Breast epithelium (tissue), 4 donors: Measurements from ENCODE around the gene NTSR1. TPM values are rescaled to one million over a fixed set of nuclear protein-coding genes. Genes with fewer than 3 reads are reported as not detected.

Experiments
- DNase-seq, 2 donors: peaks; one replicate each; pipeline ENCODE4 v3.0.0-alpha.2; 2019; ENCODE audit warnings: low spot score in 2 of 2
- H3K27ac ChIP-seq, 2 donors: fragments of 200-600 bp; sonication (generic) in 1 of 2; one replicate each; pipeline ENCODE4 v1.5.1; 2016 to 2019; ENCODE audit warnings: mild to moderate bottlenecking in 1 of 2
- H3K27me3 ChIP-seq, 2 donors: fragments of 200-600 bp; sonication (generic) in 1 of 2; one replicate each; pipeline versions ENCODE4 v1.5.1 to v1.6.0; 2017 to 2019; ENCODE audit warnings: control low read depth in 1 of 2, mild to moderate bottlenecking in 1 of 2
- H3K36me3 ChIP-seq: fragments of 200-600 bp; one replicate; pipeline ENCODE4 v1.5.1; 2019
- H3K4me1 ChIP-seq, 2 donors: fragments of 200-600 bp; sonication (generic); one replicate each; pipeline ENCODE4 v1.5.1; 2016 to 2019; ENCODE audit warnings: control low read depth in 1 of 2
- H3K4me3 ChIP-seq, 3 donors: fragments of 200-600 bp; sonication (generic); 1 replicate in 2 of 3; 2 replicates in 1 of 3; pipeline ENCODE4 v1.5.1; 2016 to 2019; ENCODE audit warnings: mild to moderate bottlenecking in 3 of 3, moderate library complexity in 2 of 3
- H3K9me3 ChIP-seq, 2 donors: fragments of 200-600 bp; sonication (generic) in 1 of 2; one replicate each; pipeline ENCODE4 v1.5.1; 2016 to 2019; ENCODE audit warnings: control low read depth in 1 of 2
- POLR2A ChIP-seq: fragments of 450-650 bp; IDR thresholded peaks from one replicate; pipeline ENCODE4 v1.6.1; 2016; ENCODE audit warnings: antibody characterized with exemption, mild to moderate bottlenecking, moderate library complexity
- POLR2AphosphoS5 ChIP-seq, 3 donors: sonication (generic); formaldehyde crosslinking; IDR thresholded peaks; one replicate each; pipeline ENCODE4 v1.6.1; 2017; ENCODE audit warnings: antibody characterized with exemption in 3 of 3
- intact Hi-C: fragments of 100-400 bp; cut with DNase I; formaldehyde crosslinking; loops from one replicate; pipeline ENCODE4 v1.15.1; 2023; ENCODE audit warnings: low total_unique reads
- total RNA-seq, 3 donors: library from RNA; depleted of rRNA; stranded (reverse); fragments of >200 nt; gene quantifications; one replicate each; pipeline ENCODE4 v1.1.0, GENCODE V29; 2016
- TF ChIP-seq, protein P1 (sequence below), 3 donors: fragments of 450-650 bp; IDR thresholded peaks; one replicate each; pipeline ENCODE4 v1.5.1; 2016 to 2017; ENCODE audit warnings: antibody characterized with exemption in 3 of 3, mild to moderate bottlenecking in 3 of 3, moderate library complexity in 3 of 3

The NTSR1 gene
- total RNA-seq, 3 donors from 2014 or later: under 0.01 TPM; not detected in 2

GRCh38 chr20:62766071-62766450, 57.4 kb downstream of the NTSR1 start:
- TF ChIP-seq POLR2AphosphoS5 (IDR thresholded peaks at IDR 0.05) (no peak), POLR2A (no peak)
- TF ChIP-seq, protein P1, sequence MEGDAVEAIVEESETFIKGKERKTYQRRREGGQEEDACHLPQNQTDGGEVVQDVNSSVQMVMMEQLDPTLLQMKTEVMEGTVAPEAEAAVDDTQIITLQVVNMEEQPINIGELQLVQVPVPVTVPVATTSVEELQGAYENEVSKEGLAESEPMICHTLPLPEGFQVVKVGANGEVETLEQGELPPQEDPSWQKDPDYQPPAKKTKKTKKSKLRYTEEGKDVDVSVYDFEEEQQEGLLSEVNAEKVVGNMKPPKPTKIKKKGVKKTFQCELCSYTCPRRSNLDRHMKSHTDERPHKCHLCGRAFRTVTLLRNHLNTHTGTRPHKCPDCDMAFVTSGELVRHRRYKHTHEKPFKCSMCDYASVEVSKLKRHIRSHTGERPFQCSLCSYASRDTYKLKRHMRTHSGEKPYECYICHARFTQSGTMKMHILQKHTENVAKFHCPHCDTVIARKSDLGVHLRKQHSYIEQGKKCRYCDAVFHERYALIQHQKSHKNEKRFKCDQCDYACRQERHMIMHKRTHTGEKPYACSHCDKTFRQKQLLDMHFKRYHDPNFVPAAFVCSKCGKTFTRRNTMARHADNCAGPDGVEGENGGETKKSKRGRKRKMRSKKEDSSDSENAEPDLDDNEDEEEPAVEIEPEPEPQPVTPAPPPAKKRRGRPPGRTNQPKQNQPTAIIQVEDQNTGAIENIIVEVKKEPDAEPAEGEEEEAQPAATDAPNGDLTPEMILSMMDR (IDR thresholded peaks at IDR 0.05): no peak
- peaks cover 0 to 8% of the 10 kb centered on the region in 2 donors for H3K4me1 ChIP-seq
- no peak for DNase-seq
- H3K27me3 ChIP-seq: peaks cover 4 to 40% of the 10 kb centered on the region in 2 donors
- H3K27ac ChIP-seq: no peak overlapping the region
- no peaks in the 10 kb centered on the region for H3K36me3 ChIP-seq
- intact Hi-C loops: no loop called here
- no peaks in the 10 kb centered on the region for H3K9me3 ChIP-seq
- no peak overlapping the region for H3K4me3 ChIP-seq

- intact Hi-C loops: no loop called here
- Histone ChIP-seq H3K4me3 (no peak overlapping the region), H3K27me3 (peaks cover 4 to 45% of the 10 kb centered on the region in 2 donors), H3K9me3 (no peaks in the 10 kb centered on the region), H3K4me1 (peaks cover 0 to 8% of the 10 kb centered on the region in 2 donors), H3K27ac (no peak overlapping the region), H3K36me3 (no peaks in the 10 kb centered on the region)
- no peak for TF ChIP-seq POLR2A
- no peak for TF ChIP-seq POLR2AphosphoS5 (IDR thresholded peaks at IDR 0.05)
- TF ChIP-seq, protein P1 (IDR thresholded peaks at IDR 0.05): no peak
- peak in 1 of 2 donors; percentile 52 for DNase-seq
Measured at GRCh38 chr20:62766716-62767115, 58.1 kb downstream of the NTSR1 start.

GRCh38 chr20:62768234-62768546, 59.6 kb downstream of the NTSR1 start:
- peaks cover 0 to 8% of the 10 kb centered on the region in 2 donors for H3K4me1 ChIP-seq
- no peaks in the 10 kb centered on the region for H3K36me3 ChIP-seq
- H3K4me3 ChIP-seq: no peak overlapping the region
- no peaks in the 10 kb centered on the region for H3K9me3 ChIP-seq
- TF ChIP-seq, protein P1 (IDR thresholded peaks at IDR 0.05): no peak
- TF ChIP-seq POLR2A: no peak
- no peak for TF ChIP-seq POLR2AphosphoS5 (IDR thresholded peaks at IDR 0.05)
- intact Hi-C loops: no loop called here
- H3K27me3 ChIP-seq: peaks cover 4 to 46% of the 10 kb centered on the region in 2 donors
- H3K27ac ChIP-seq: no peak overlapping the region
- DNase-seq: no peak

DNA sequence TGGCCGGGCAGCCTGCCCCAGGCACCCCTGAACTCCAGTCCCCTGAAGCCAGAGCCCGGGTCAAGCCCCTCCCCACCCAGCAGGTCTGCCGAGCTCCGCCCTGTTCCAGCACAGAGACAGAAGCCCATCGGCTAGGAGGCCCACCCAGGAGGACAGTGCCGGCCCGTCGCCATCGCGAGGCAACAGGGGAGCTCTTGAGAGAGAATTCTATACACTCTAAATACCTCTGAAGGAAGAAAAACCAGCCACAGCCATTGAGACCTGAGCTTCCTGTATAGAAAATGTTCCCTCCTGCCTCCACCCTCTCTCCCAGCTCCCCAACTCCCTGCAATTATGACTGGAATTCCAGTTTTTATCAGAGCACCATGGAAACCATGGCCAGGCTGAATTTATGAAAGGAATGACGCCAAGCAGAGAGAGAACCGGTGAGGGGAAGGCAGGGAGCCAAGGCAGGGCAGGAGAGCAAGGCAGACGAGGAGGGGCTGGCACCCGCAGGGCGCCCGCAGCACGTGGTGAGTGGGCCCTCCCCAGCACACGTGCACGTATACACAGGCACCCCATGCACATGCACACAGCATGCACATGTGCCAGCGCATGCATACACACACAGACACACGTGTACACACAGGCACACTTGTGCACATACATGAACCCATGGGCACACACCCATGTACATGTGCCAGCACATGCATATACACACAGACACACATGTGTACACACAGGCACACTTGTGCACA, 60.1 kb downstream of the NTSR1 start:
- no peak for DNase-seq
- Histone ChIP-seq H3K27ac (no peak overlapping the region), H3K4me3 (no peak overlapping the region), H3K9me3 (no peaks in the 10 kb centered on the region), H3K27me3 (peaks cover 4 to 42% of the 10 kb centered on the region in 2 donors), H3K4me1 (peaks cover 0 to 8% of the 10 kb centered on the region in 2 donors), H3K36me3 (no peaks in the 10 kb centered on the region)
- intact Hi-C loops: no loop called here
- TF ChIP-seq, protein P1 (IDR thresholded peaks at IDR 0.05): no peak
- TF ChIP-seq POLR2AphosphoS5 (IDR thresholded peaks at IDR 0.05): no peak
- TF ChIP-seq POLR2A: no peak

DNA sequence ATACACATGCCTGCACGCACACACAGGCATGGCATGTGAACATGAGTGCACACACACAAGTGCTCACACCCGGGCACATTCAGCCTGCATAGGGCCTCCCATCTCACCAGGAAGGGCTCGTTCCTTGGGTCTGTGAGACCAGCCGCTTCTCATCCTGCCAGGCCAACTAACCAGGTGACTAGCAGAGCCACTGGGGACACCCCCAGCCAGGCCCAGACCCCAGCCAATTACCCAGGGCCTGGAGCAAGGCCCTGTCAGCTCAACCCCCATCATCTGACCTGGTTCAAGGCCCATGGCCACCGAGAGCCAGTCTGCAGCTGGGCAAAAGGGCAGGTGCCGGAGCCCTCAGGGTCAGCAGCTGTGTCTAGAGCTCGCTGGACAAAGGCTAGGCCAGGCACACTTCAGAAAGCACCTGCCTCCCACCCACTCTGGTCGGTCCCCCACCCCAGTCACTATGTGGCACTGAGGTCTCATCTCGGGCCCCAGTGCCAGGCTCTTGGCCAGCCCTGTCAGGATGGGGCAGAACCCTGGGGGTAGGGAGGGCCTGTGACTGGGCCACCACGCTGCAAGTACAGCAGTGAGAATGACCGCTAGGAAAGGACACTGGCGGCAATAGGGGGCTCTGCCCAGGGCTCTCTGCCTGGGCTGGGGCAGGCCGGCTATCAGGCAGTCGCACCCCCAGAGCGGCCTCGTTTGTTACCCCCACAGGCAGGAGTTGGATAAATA, 60.9 kb downstream of the NTSR1 start:
- no peaks in the 10 kb centered on the region for H3K9me3 ChIP-seq
- peaks cover 2 to 36% of the 10 kb centered on the region in 2 donors for H3K27me3 ChIP-seq
- no peak overlapping the region for H3K4me3 ChIP-seq
- no peak for DNase-seq
- H3K27ac ChIP-seq: no peak overlapping the region
- TF ChIP-seq POLR2AphosphoS5 (IDR thresholded peaks at IDR 0.05) (no peak), POLR2A (no peak)
- TF ChIP-seq, protein P1 (IDR thresholded peaks at IDR 0.05): no peak
- H3K4me1 ChIP-seq: peaks cover 0 to 8% of the 10 kb centered on the region in 2 donors
- intact Hi-C loops: no loop called here
- H3K36me3 ChIP-seq: no peaks in the 10 kb centered on the region
